ENCODE data around the gene COL23A1.

The COL23A1 gene

GRCh38 chr5:178264044-178264443, 326.1 kb downstream of the COL23A1 start:
- Histone ChIP-seq H3F3A (ENCODE audit: insufficient read depth, low read length) (no peaks in the 10 kb centered on the region), H3K9ac (ENCODE audit: low read length) (no peak overlapping the region), H3K4me3 (ENCODE audit: low read length) (no peak overlapping the region), H3K4me2 (ENCODE audit: low read depth, low read length) (no peak overlapping the region), H4K20me1 (ENCODE audit: insufficient read depth, low read length) (no peaks in the 10 kb centered on the region), H3K27ac (ENCODE audit: low read length) (no peak overlapping the region), H3K27me3 (replicated peaks; ENCODE audit: insufficient read depth, low read length) (peaks cover 39% of the 10 kb centered on the region), H3K36me3 (replicated peaks; ENCODE audit: insufficient read depth, low read length) (no peaks in the 10 kb centered on the region), H2AFZ (ENCODE audit: low read length) (no peak overlapping the region), H3K9me2 (replicated peaks; ENCODE audit: insufficient read depth, low read length) (no peaks in the 10 kb centered on the region), H3K79me2 (ENCODE audit: low read length) (no peaks in the 10 kb centered on the region), H3K9me3 (replicated peaks; ENCODE audit: insufficient read depth, low read length) (no peaks in the 10 kb centered on the region), H3K4me1 (ENCODE audit: low read length) (no peaks in the 10 kb centered on the region)
- TF ChIP-seq EZH2 (optimal IDR thresholded peaks at IDR 0.05; ENCODE audit: low read depth, low read length) (no peak), CTCF (IDR thresholded peaks at IDR 0.05; ENCODE audit: low read length) (no peak)
- no peak for DNase-seq

GRCh38 chr5:178261666-178262600, 328.3 kb downstream of the COL23A1 start:
- Histone ChIP-seq H3K4me2 (ENCODE audit: low read depth, low read length) (no peak overlapping the region), H4K20me1 (ENCODE audit: insufficient read depth, low read length) (no peaks in the 10 kb centered on the region), H3K4me3 (ENCODE audit: low read length) (no peak overlapping the region), H3K27me3 (replicated peaks; ENCODE audit: insufficient read depth, low read length) (peaks cover 29% of the 10 kb centered on the region), H3K36me3 (replicated peaks; ENCODE audit: insufficient read depth, low read length) (no peaks in the 10 kb centered on the region), H3K79me2 (ENCODE audit: low read length) (no peaks in the 10 kb centered on the region), H3F3A (ENCODE audit: insufficient read depth, low read length) (no peaks in the 10 kb centered on the region), H3K27ac (ENCODE audit: low read length) (no peak overlapping the region), H3K4me1 (ENCODE audit: low read length) (no peaks in the 10 kb centered on the region), H3K9me2 (replicated peaks; ENCODE audit: insufficient read depth, low read length) (no peaks in the 10 kb centered on the region), H3K9me3 (replicated peaks; ENCODE audit: insufficient read depth, low read length) (no peaks in the 10 kb centered on the region), H3K9ac (ENCODE audit: low read length) (no peak overlapping the region), H2AFZ (ENCODE audit: low read length) (no peak overlapping the region)
- no peak for DNase-seq
- TF ChIP-seq EZH2 (optimal IDR thresholded peaks at IDR 0.05; ENCODE audit: low read depth, low read length) (no peak), EZH2phosphoT487 (IDR thresholded peaks at IDR 0.05; ENCODE audit: low read length) (no peak), CTCF (IDR thresholded peaks at IDR 0.05; ENCODE audit: low read length) (no peak)

- Histone ChIP-seq H3K4me2 (ENCODE audit: low read depth, low read length) (no peak overlapping the region), H4K20me1 (ENCODE audit: insufficient read depth, low read length) (no peaks in the 10 kb centered on the region), H3K36me3 (replicated peaks; ENCODE audit: insufficient read depth, low read length) (no peaks in the 10 kb centered on the region), H3K9me2 (replicated peaks; ENCODE audit: insufficient read depth, low read length) (no peaks in the 10 kb centered on the region), H3K79me2 (ENCODE audit: low read length) (no peaks in the 10 kb centered on the region), H3K27me3 (replicated peaks; ENCODE audit: insufficient read depth, low read length) (peaks cover 40% of the 10 kb centered on the region), H2AFZ (ENCODE audit: low read length) (no peak overlapping the region), H3K9ac (ENCODE audit: low read length) (no peak overlapping the region), H3K4me1 (ENCODE audit: low read length) (no peaks in the 10 kb centered on the region), H3K9me3 (replicated peaks; ENCODE audit: insufficient read depth, low read length) (no peaks in the 10 kb centered on the region), H3K27ac (ENCODE audit: low read length) (no peak overlapping the region), H3K4me3 (ENCODE audit: low read length) (no peak overlapping the region), H3F3A (ENCODE audit: insufficient read depth, low read length) (no peaks in the 10 kb centered on the region)
- no peak for DNase-seq
- TF ChIP-seq EZH2phosphoT487 (IDR thresholded peaks at IDR 0.05; ENCODE audit: low read length): no peak
- TF ChIP-seq CTCF (IDR thresholded peaks at IDR 0.05; ENCODE audit: low read length): no peak
- TF ChIP-seq EZH2 (optimal IDR thresholded peaks at IDR 0.05; ENCODE audit: low read depth, low read length): no peak
Observed at GRCh38 chr5:178259623-178260536, 330.3 kb downstream of the COL23A1 start.

All from MM.1S (cell line).